Measurements from ENCODE around the gene ZMYM1.

ZMYM1 gene

GRCh38 chr1:35046730-35047129 lies 32.5 kb upstream of the ZMYM1 start:
- peak overlapping the region; percentile 55 for H3K27ac ChIP-seq (ENCODE audit: low read length, poor library complexity, severe bottlenecking)
- no peaks in the 10 kb centered on the region for H3K36me3 ChIP-seq (ENCODE audit: control insufficient read depth in 1 of 2, insufficient read depth in 2 of 2, low read depth in 1 of 2, low read length in 2 of 2)
- no peak overlapping the region for H2BK120ac ChIP-seq (ENCODE audit: low read depth, low read length)
- H3K9ac ChIP-seq (ENCODE audit: low read length): no peak overlapping the region
- no peak overlapping the region for H3K14ac ChIP-seq (ENCODE audit: low read length in 2 of 2)
- H3K79me1 ChIP-seq (replicated peaks; ENCODE audit: low read length, poor library complexity, severe bottlenecking): no peaks in the 10 kb centered on the region
- H3K27me3 ChIP-seq (ENCODE audit: control insufficient read depth in 1 of 2, insufficient read depth in 1 of 2, low read length in 2 of 2): peaks cover 0 to 10% of the 10 kb centered on the region in 2 experiments
- no peak overlapping the region for H3K4me2 ChIP-seq (ENCODE audit: low read length, poor library complexity, severe bottlenecking)
- H3K9me3 ChIP-seq (ENCODE audit: control insufficient read depth, low read length): no peaks in the 10 kb centered on the region
- peak overlapping the region; percentile 82 to 84 for H2BK12ac ChIP-seq (ENCODE audit: low read length in 2 of 2)
- H2BK5ac ChIP-seq (ENCODE audit: low read depth, low read length, poor library complexity, severe bottlenecking): no peak overlapping the region
- peak overlapping the region; percentile 46 to 77 for H3K18ac ChIP-seq (ENCODE audit: low read depth in 1 of 2, low read length in 2 of 2)
- peaks cover 4% of the 10 kb centered on the region for H3K4me1 ChIP-seq (ENCODE audit: control insufficient read depth, insufficient read depth, low read depth, low read length)
- H4K8ac ChIP-seq (ENCODE audit: low read length): peak overlapping the region; percentile 65
- no peak overlapping the region for H2AK5ac ChIP-seq (ENCODE audit: low read length, severe bottlenecking)
- H2BK15ac ChIP-seq (ENCODE audit: low read depth, poor library complexity, severe bottlenecking): peak overlapping the region; percentile 37
- no peak for DNase-seq
- H2AFZ ChIP-seq (ENCODE audit: low read depth, low read length): peak overlapping the region; percentile 43
- WGBS: 95% methylated on average over 5 of the region's 5 CpGs
- peak overlapping the region in 1 of 2 experiments; percentile 64 for H3K4ac ChIP-seq (ENCODE audit: low read depth in 1 of 2, low read length in 2 of 2)
- H4K91ac ChIP-seq (ENCODE audit: low read length): peak overlapping the region; percentile 44
- H3K23ac ChIP-seq (ENCODE audit: low read length in 2 of 2): no peak overlapping the region
- H3K4me3 ChIP-seq (ENCODE audit: insufficient read depth in 1 of 2, low read depth in 1 of 2, low read length in 2 of 2): no peak overlapping the region

- no peak overlapping the region for H4K91ac ChIP-seq (ENCODE audit: low read length)
- peak overlapping the region; percentile 43 for H2AFZ ChIP-seq (ENCODE audit: low read depth, low read length)
- H3K4me3 ChIP-seq (ENCODE audit: insufficient read depth in 1 of 2, low read depth in 1 of 2, low read length in 2 of 2): no peak overlapping the region
- peak overlapping the region in 1 of 2 experiments; percentile 64 for H3K4ac ChIP-seq (ENCODE audit: low read depth in 1 of 2, low read length in 2 of 2)
- H3K79me1 ChIP-seq (replicated peaks; ENCODE audit: low read length, poor library complexity, severe bottlenecking): no peaks in the 10 kb centered on the region
- H4K8ac ChIP-seq (ENCODE audit: low read length): peak overlapping the region; percentile 93
- no peaks in the 10 kb centered on the region for H3K9me3 ChIP-seq (ENCODE audit: control insufficient read depth, low read length)
- peak overlapping the region; percentile 82 to 84 for H2BK12ac ChIP-seq (ENCODE audit: low read length in 2 of 2)
- H2AK5ac ChIP-seq (ENCODE audit: low read length, severe bottlenecking): no peak overlapping the region
- no peak overlapping the region for H3K4me2 ChIP-seq (ENCODE audit: low read length, poor library complexity, severe bottlenecking)
- peak overlapping the region; percentile 37 for H2BK15ac ChIP-seq (ENCODE audit: low read depth, poor library complexity, severe bottlenecking)
- H3K4me1 ChIP-seq (ENCODE audit: control insufficient read depth, insufficient read depth, low read depth, low read length): peaks cover 4% of the 10 kb centered on the region
- peak overlapping the region; percentile 55 for H3K27ac ChIP-seq (ENCODE audit: low read length, poor library complexity, severe bottlenecking)
- peak overlapping the region; percentile 46 to 77 for H3K18ac ChIP-seq (ENCODE audit: low read depth in 1 of 2, low read length in 2 of 2)
- no peak overlapping the region for H3K23ac ChIP-seq (ENCODE audit: low read length in 2 of 2)
- H3K9ac ChIP-seq (ENCODE audit: low read length): peak overlapping the region; percentile 18
- 8% methylated on average over 1 of the region's 2 CpGs for WGBS
- DNase-seq: peak; percentile 97
- H2BK120ac ChIP-seq (ENCODE audit: low read depth, low read length): no peak overlapping the region
- H3K27me3 ChIP-seq (ENCODE audit: control insufficient read depth in 1 of 2, insufficient read depth in 1 of 2, low read length in 2 of 2): peaks cover 0 to 10% of the 10 kb centered on the region in 2 experiments
- H3K36me3 ChIP-seq (ENCODE audit: control insufficient read depth in 1 of 2, insufficient read depth in 2 of 2, low read depth in 1 of 2, low read length in 2 of 2): no peaks in the 10 kb centered on the region
- no peak overlapping the region for H3K14ac ChIP-seq (ENCODE audit: low read length in 2 of 2)
- no peak overlapping the region for H2BK5ac ChIP-seq (ENCODE audit: low read depth, low read length, poor library complexity, severe bottlenecking)
Measured at GRCh38 chr1:35047188-35047858, 31.9 kb upstream of the ZMYM1 start.

GRCh38 chr1:35049116-35049515 lies 30.1 kb upstream of the ZMYM1 start:
- WGBS: 37% methylated on average over 10 of the region's 12 CpGs
- DNase-seq: peak; percentile 32

GRCh38 chr1:35053433-35053832 lies 25.8 kb upstream of the ZMYM1 start:
- Histone ChIP-seq H4K8ac (ENCODE audit: low read length) (no peak overlapping the region), H4K91ac (ENCODE audit: low read length) (no peak overlapping the region), H3K36me3 (ENCODE audit: control insufficient read depth in 1 of 2, insufficient read depth in 2 of 2, low read depth in 1 of 2, low read length in 2 of 2) (no peaks in the 10 kb centered on the region), H3K4me3 (ENCODE audit: insufficient read depth in 1 of 2, low read depth in 1 of 2, low read length in 2 of 2) (no peak overlapping the region), H3K79me1 (replicated peaks; ENCODE audit: low read length, poor library complexity, severe bottlenecking) (no peaks in the 10 kb centered on the region), H3K23ac (ENCODE audit: low read length in 2 of 2) (no peak overlapping the region), H3K4me1 (ENCODE audit: control insufficient read depth, insufficient read depth, low read depth, low read length) (no peaks in the 10 kb centered on the region), H3K27me3 (ENCODE audit: control insufficient read depth in 1 of 2, insufficient read depth in 1 of 2, low read length in 2 of 2) (peaks cover 0 to 10% of the 10 kb centered on the region in 2 experiments), H3K4me2 (ENCODE audit: low read length, poor library complexity, severe bottlenecking) (no peak overlapping the region), H2BK12ac (ENCODE audit: low read length in 2 of 2) (no peak overlapping the region), H2AK5ac (ENCODE audit: low read length, severe bottlenecking) (no peak overlapping the region), H2BK5ac (ENCODE audit: low read depth, low read length, poor library complexity, severe bottlenecking) (no peak overlapping the region), H3K9me3 (ENCODE audit: control insufficient read depth, low read length) (peaks cover 3% of the 10 kb centered on the region), H3K18ac (ENCODE audit: low read depth in 1 of 2, low read length in 2 of 2) (no peak overlapping the region), H3K27ac (ENCODE audit: low read length, poor library complexity, severe bottlenecking) (no peak overlapping the region), H3K14ac (ENCODE audit: low read length in 2 of 2) (no peak overlapping the region), H2BK120ac (ENCODE audit: low read depth, low read length) (no peak overlapping the region), H3K4ac (ENCODE audit: low read depth in 1 of 2, low read length in 2 of 2) (no peak overlapping the region), H2AFZ (ENCODE audit: low read depth, low read length) (no peak overlapping the region), H2BK15ac (ENCODE audit: low read depth, poor library complexity, severe bottlenecking) (no peak overlapping the region), H3K9ac (ENCODE audit: low read length) (no peak overlapping the region)
- WGBS: 89% methylated on average over 3 of the region's 3 CpGs
- DNase-seq: no peak

More at GRCh38 chr1:35049116-35049515, 30.1 kb upstream of the ZMYM1 start:
- Histone ChIP-seq H3K23ac (ENCODE audit: low read length in 2 of 2) (no peak overlapping the region), H3K4ac (ENCODE audit: low read depth in 1 of 2, low read length in 2 of 2) (no peak overlapping the region), H3K4me2 (ENCODE audit: low read length, poor library complexity, severe bottlenecking) (no peak overlapping the region), H4K91ac (ENCODE audit: low read length) (no peak overlapping the region), H3K9me3 (ENCODE audit: control insufficient read depth, low read length) (no peaks in the 10 kb centered on the region), H3K4me3 (ENCODE audit: insufficient read depth in 1 of 2, low read depth in 1 of 2, low read length in 2 of 2) (no peak overlapping the region), H3K27me3 (ENCODE audit: control insufficient read depth in 1 of 2, insufficient read depth in 1 of 2, low read length in 2 of 2) (peaks cover 0 to 10% of the 10 kb centered on the region in 2 experiments), H3K36me3 (ENCODE audit: control insufficient read depth in 1 of 2, insufficient read depth in 2 of 2, low read depth in 1 of 2, low read length in 2 of 2) (no peaks in the 10 kb centered on the region), H3K14ac (ENCODE audit: low read length in 2 of 2) (no peak overlapping the region), H2BK15ac (ENCODE audit: low read depth, poor library complexity, severe bottlenecking) (no peak overlapping the region), H3K79me1 (replicated peaks; ENCODE audit: low read length, poor library complexity, severe bottlenecking) (no peaks in the 10 kb centered on the region), H4K8ac (ENCODE audit: low read length) (no peak overlapping the region), H3K4me1 (ENCODE audit: control insufficient read depth, insufficient read depth, low read depth, low read length) (peaks cover 4% of the 10 kb centered on the region), H3K27ac (ENCODE audit: low read length, poor library complexity, severe bottlenecking) (no peak overlapping the region), H3K18ac (ENCODE audit: low read depth in 1 of 2, low read length in 2 of 2) (no peak overlapping the region), H2AFZ (ENCODE audit: low read depth, low read length) (no peak overlapping the region), H2BK12ac (ENCODE audit: low read length in 2 of 2) (no peak overlapping the region), H2BK120ac (ENCODE audit: low read depth, low read length) (no peak overlapping the region), H3K9ac (ENCODE audit: low read length) (no peak overlapping the region), H2BK5ac (ENCODE audit: low read depth, low read length, poor library complexity, severe bottlenecking) (no peak overlapping the region), H2AK5ac (ENCODE audit: low read length, severe bottlenecking) (no peak overlapping the region)

All from mesenchymal stem cell (in vitro differentiated cells and primary cell).